K562 (cell line): ENCODE data around the gene PCDHA13. TPM values are rescaled to one million over a fixed set of nuclear protein-coding genes. Genes with fewer than 3 reads are reported as not detected.

Experiments used
- ATAC-seq: fragments of 200-7000 bp; cut with Tn5 transposase; 3 replicates; pipeline ENCODE4 v1.9.1; 2020; ENCODE audit warnings: moderate library complexity
- BruUV-seq: library from RNA; stranded (reverse); fragments of 400-500 nt; replicated peaks from 2 replicates; lab custom pipeline; 2021; lab: Mats Ljungman, UMichigan
- CTCF ChIA-PET: fragments of 300-600 bp; formaldehyde crosslinking; extraction: SDS; loops from one replicate; lab custom pipeline; 2021; ENCODE audit warnings: low intra/inter-chr PET ratio; lab: Yijun Ruan, JAX
- POLR2A ChIA-PET: fragments of 300-600, 350-650 bp; sonication (Branson Sonifier 250); formaldehyde crosslinking; extraction: SDS; loops from one replicate; lab custom pipeline; 2021; ENCODE audit warnings: antibody characterized with exemption, inconsistent platforms; lab: Yijun Ruan, JAX
- DNase-seq, 4 experiments: peaks; one replicate each; pipeline versions ENCODE4 v3.0.0 to v3.0.0-alpha.2; 2011 to 2018; ENCODE audit warnings: low spot score in 3 of 4, mixed read lengths in 3 of 4; ENCODE audit errors: extremely low read depth in 1 of 4
- FAIRE-seq: peaks from 2 replicates; lab custom pipeline; 2011; peaks lifted over from hg19 to GRCh38; lab: Jason Lieb, UNC
- H2AFZ ChIP-seq: 2 replicates; pipeline ENCODE4 v1.6.0; 2011; ENCODE audit warnings: low read depth, low read length, control low read depth, inconsistent platforms
- H3K27ac ChIP-seq: fragments of 200-600 bp; 3 replicates; pipeline ENCODE4 v1.8.0; 2011; ENCODE audit warnings: low read depth, mild to moderate bottlenecking, control low read depth, inconsistent platforms, low read length, moderate library complexity, mixed read lengths; ENCODE audit errors: extremely low read depth
- H3K27me3 ChIP-seq, 2 experiments: fragments of 300-600 bp in 1 of 2; 2 replicates in 1 of 2; 3 replicates in 1 of 2; pipeline versions ENCODE4 v1.6.0 to v1.8.0; 2011; ENCODE audit warnings: inconsistent platforms in 2 of 2, low read length in 2 of 2, mild to moderate bottlenecking in 1 of 2, mixed read lengths in 1 of 2, moderate library complexity in 1 of 2; ENCODE audit not compliant: control insufficient read depth in 2 of 2, insufficient read depth in 2 of 2
- H3K36me3 ChIP-seq: fragments of 300-600 bp; 3 replicates; pipeline ENCODE4 v1.8.0; 2011; ENCODE audit warnings: mild to moderate bottlenecking, low read length, inconsistent platforms; ENCODE audit not compliant: control insufficient read depth, insufficient read depth
- H3K4me1 ChIP-seq, 2 experiments: fragments of 200-600 bp in 1 of 2; replicated peaks in 1 of 2; 2 replicates in 1 of 2; 3 replicates in 1 of 2; pipeline versions ENCODE4 v1.5.1 to v1.8.0; 2011; ENCODE audit warnings: inconsistent platforms in 2 of 2, low read length in 2 of 2, mild to moderate bottlenecking in 1 of 2, mixed read lengths in 1 of 2, moderate library complexity in 1 of 2; ENCODE audit not compliant: control insufficient read depth in 2 of 2, insufficient read depth in 2 of 2
- H3K4me2 ChIP-seq: 2 replicates; pipeline ENCODE4 v1.6.1; 2011; ENCODE audit warnings: low read length, control low read depth, inconsistent platforms, mixed read lengths; ENCODE audit not compliant: insufficient read depth
- H3K4me3 ChIP-seq: fragments of 200-600 bp; sonication (generic), shearing (Covaris generic); 2 replicates; pipeline ENCODE4 v1.5.1; 2016; ENCODE audit warnings: control low read depth, inconsistent platforms
- H3K79me2 ChIP-seq: fragments of 200-600 bp; 3 replicates; pipeline ENCODE4 v1.8.0; 2011; ENCODE audit warnings: low read length, inconsistent platforms; ENCODE audit not compliant: control insufficient read depth, insufficient read depth
- H3K9ac ChIP-seq, 2 experiments: 2 replicates each; pipeline versions ENCODE4 v1.6.0 to v1.6.1; 2011; ENCODE audit warnings: low read depth in 2 of 2, low read length in 2 of 2, control low read depth in 1 of 2, inconsistent platforms in 1 of 2, mild to moderate bottlenecking in 1 of 2, mixed read lengths in 1 of 2; ENCODE audit not compliant: insufficient read depth in 1 of 2
- H3K9me1 ChIP-seq: one replicate; pipeline ENCODE4 v1.6.0; 2011; ENCODE audit warnings: inconsistent platforms, mild to moderate bottlenecking, low read length, moderate library complexity; ENCODE audit not compliant: control insufficient read depth, insufficient read depth
- H3K9me3 ChIP-seq: replicated peaks from 2 replicates; pipeline ENCODE4 v1.5.1; 2011; ENCODE audit warnings: low read depth, low read length, inconsistent platforms; ENCODE audit not compliant: control insufficient read depth, insufficient read depth
- H4K20me1 ChIP-seq: replicated peaks from 2 replicates; pipeline ENCODE4 v1.6.1; 2011; ENCODE audit warnings: low read length, inconsistent platforms, mixed read lengths; ENCODE audit not compliant: control insufficient read depth, insufficient read depth
- CCAR2 ChIP-seq: fragments of 200-400 bp; formaldehyde crosslinking; IDR thresholded peaks from 2 replicates; pipeline ENCODE4 v1.6.1; 2017; ENCODE audit warnings: mild to moderate bottlenecking, low read depth, low read length
- PHF21A ChIP-seq: fragments of 450-650 bp; IDR thresholded peaks from 2 replicates; pipeline ENCODE4 v1.6.1; 2017; ENCODE audit warnings: low read depth, borderline replicate concordance
- RB1 ChIP-seq: fragments of 450-650 bp; IDR thresholded peaks from 2 replicates; pipeline ENCODE4 v1.6.1; 2017; ENCODE audit warnings: low read depth, mild to moderate bottlenecking
- SLC30A9 ChIP-seq: fragments of 250-450 bp; sonication (Bioruptor Pico); IDR thresholded peaks from 2 replicates; pipeline ENCODE4 v1.8.0; 2022; ENCODE audit warnings: mild to moderate bottlenecking, moderate library complexity
- ZNF347 ChIP-seq: fragments of 450-650 bp; formaldehyde crosslinking; IDR thresholded peaks from 2 replicates; pipeline ENCODE4 v1.4.0; 2020; ENCODE audit warnings: low read depth, mild to moderate bottlenecking, moderate library complexity
- WGBS: fragments of 100-300 bp; shearing (Covaris generic); methylation state at CpG from one replicate; pipeline ENCODE4 v1.1.6; 2016; ENCODE audit warnings: low coverage, mixed read lengths; ENCODE audit not compliant: insufficient coverage; ENCODE audit errors: missing lambda C conversion rate; 5-methylcytosine and 5-hydroxymethylcytosine counted together
- in situ Hi-C: fragments of 300-500 bp; cut with MboI; formaldehyde crosslinking; loops from 4 replicates; pipeline ENCODE4 v1.15.0; 2018; ENCODE audit warnings: inconsistent platforms, mixed read lengths
- intact Hi-C: fragments of 100-400 bp; cut with micrococcal nuclease; formaldehyde crosslinking; loops from 2 replicates; pipeline ENCODE4 v1.14.2; 2022
- polyA plus RNA-seq, 8 experiments: library from polyadenylated mRNA; depleted of rRNA in 4 of 8; stranded (reverse) in 5 of 8; unstranded in 3 of 8; fragments of >200 nt; fragmentation: Nextera tagmentation in 2 of 8; fragmentation: Illumina TruSeq in 1 of 8; extraction: Ambion mirVana in 2 of 8; extraction: Trizol in 1 of 8; gene quantifications; 2 replicates each; pipeline versions ENCODE4 v1.2.1 to v1.2.3, GENCODE V29; 2011 to 2014; ENCODE audit warnings: inconsistent platforms in 1 of 8, missing spikeins in 1 of 8
- total RNA-seq, 7 experiments: library from RNA; depleted of rRNA in 6 of 7; stranded (reverse); fragments of >200 nt in 6 of 7; fragmentation: Illumina TruSeq in 2 of 7; extraction: Trizol in 2 of 7; gene quantifications; 2 replicates each; pipeline versions ENCODE4 v1.2.1 to v1.2.3, GENCODE V29; 2011 to 2021; ENCODE audit warnings: low replicate concordance in 1 of 7
- TF ChIP-seq, protein P1 (sequence below): sonication (generic); formaldehyde crosslinking; IDR thresholded peaks from 2 replicates; pipeline ENCODE4 v1.8.0; 2023; ENCODE audit warnings: mild to moderate bottlenecking, missing genetic modification reagents
- TF ChIP-seq, protein P2 (sequence below): sonication (generic); formaldehyde crosslinking; IDR thresholded peaks from 2 replicates; pipeline ENCODE4 v1.9.0; 2022; ENCODE audit warnings: mild to moderate bottlenecking, missing genetic modification reagents

PCDHA13 gene
- total and polyA plus RNA-seq, 9 of the 15 experiments (the other 6 are each of a cell fraction or from before 2014, with no cell fraction given), result not detected

DNA sequence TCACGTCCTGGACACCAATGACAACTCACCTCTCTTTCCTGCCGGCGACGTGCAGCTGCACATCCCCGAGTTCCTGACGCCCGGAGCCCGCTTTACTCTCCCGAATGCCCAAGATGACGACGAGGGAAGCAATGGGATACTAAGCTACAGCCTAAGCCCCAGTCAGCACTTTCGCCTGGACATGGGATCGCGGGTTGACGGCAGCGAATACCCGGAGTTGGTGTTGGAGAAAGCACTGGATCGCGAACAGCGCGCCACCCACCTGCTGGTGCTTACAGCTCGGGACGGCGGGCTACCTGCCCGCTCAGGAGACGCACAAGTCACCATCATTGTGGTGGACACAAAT, 45.3 kb downstream of the PCDHA13 start:
- no peak for DNase-seq
- no peak for FAIRE-seq
- intact Hi-C loops (no loop called here), in situ Hi-C loops (no loop called here)
- Histone ChIP-seq H3K4me2 (no peak overlapping the region), H3K9ac (no peak overlapping the region), H3K79me2 (no peaks in the 10 kb centered on the region), H3K9me1 (no peaks in the 10 kb centered on the region), H3K9me3 (no peaks in the 10 kb centered on the region), H3K36me3 (no peaks in the 10 kb centered on the region), H2AFZ (no peak overlapping the region), H3K4me1 (peaks cover 0 to 12% of the 10 kb centered on the region in 2 experiments; a peak in 1 of 5 replicates), H3K4me3 (no peak overlapping the region), H4K20me1 (no peaks in the 10 kb centered on the region), H3K27me3 (peaks cover 0 to 12% of the 10 kb centered on the region in 2 experiments; a peak in 1 of 5 replicates), H3K27ac (no peak overlapping the region)
- TF ChIP-seq CCAR2 (no peak), SLC30A9 (CRISPR knock-in tag) (no peak), PHF21A (no peak), ZNF347 (no peak), RB1 (no peak)
- TF ChIP-seq, protein P1, sequence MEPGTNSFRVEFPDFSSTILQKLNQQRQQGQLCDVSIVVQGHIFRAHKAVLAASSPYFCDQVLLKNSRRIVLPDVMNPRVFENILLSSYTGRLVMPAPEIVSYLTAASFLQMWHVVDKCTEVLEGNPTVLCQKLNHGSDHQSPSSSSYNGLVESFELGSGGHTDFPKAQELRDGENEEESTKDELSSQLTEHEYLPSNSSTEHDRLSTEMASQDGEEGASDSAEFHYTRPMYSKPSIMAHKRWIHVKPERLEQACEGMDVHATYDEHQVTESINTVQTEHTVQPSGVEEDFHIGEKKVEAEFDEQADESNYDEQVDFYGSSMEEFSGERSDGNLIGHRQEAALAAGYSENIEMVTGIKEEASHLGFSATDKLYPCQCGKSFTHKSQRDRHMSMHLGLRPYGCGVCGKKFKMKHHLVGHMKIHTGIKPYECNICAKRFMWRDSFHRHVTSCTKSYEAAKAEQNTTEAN (CRISPR knock-in tag), result no peak
- TF ChIP-seq, protein P2, sequence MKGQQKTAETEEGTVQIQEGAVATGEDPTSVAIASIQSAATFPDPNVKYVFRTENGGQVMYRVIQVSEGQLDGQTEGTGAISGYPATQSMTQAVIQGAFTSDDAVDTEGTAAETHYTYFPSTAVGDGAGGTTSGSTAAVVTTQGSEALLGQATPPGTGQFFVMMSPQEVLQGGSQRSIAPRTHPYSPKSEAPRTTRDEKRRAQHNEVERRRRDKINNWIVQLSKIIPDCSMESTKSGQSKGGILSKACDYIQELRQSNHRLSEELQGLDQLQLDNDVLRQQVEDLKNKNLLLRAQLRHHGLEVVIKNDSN (CRISPR knock-in tag), result no peak
- POLR2A ChIA-PET, result no interaction called here
- WGBS, result 16% methylated on average over 26 of the region's 26 CpGs
- CTCF ChIA-PET, result no interaction called here
- no TSS peak for BruUV-seq
- no peak for ATAC-seq

Other genes starting within 250 kb of the PCDHA13 start
Only the 7 nearest of the 27 such genes appear.
- not detected in 2 replicates for gene PCDHA7, start 47.9 kb upstream of the PCDHA13 start, total RNA-seq (2014; rRNA removed)
- not detected in 2 replicates for gene PCDHA7, start 47.9 kb upstream of the PCDHA13 start, total RNA-seq (2014; rRNA removed; fragmentation: Illumina TruSeq; extraction: Trizol)
- not detected in 2 replicates for gene PCDHA7, start 47.9 kb upstream of the PCDHA13 start, total RNA-seq (2015; rRNA removed; fragmentation: Illumina TruSeq; extraction: Trizol)
- not detected in 2 replicates for gene PCDHA7, start 47.9 kb upstream of the PCDHA13 start, total RNA-seq (2021)
- not detected in 2 replicates for gene PCDHA7, start 47.9 kb upstream of the PCDHA13 start, polyA plus RNA-seq (2011; rRNA removed)
- not detected in 2 replicates for gene PCDHA7, start 47.9 kb upstream of the PCDHA13 start, polyA plus RNA-seq (2014; fragmentation: Illumina TruSeq; extraction: Trizol)
- gene PCDHA7, start 47.9 kb upstream of the PCDHA13 start, polyA plus RNA-seq (2014; fragmentation: Nextera tagmentation; extraction: Ambion mirVana), result not detected
- not detected in 2 replicates for gene PCDHA7, start 47.9 kb upstream of the PCDHA13 start, polyA plus RNA-seq (2014; rRNA removed)
- not detected in 2 replicates for gene PCDHA8, start 40.9 kb upstream of the PCDHA13 start, total RNA-seq (2014; rRNA removed)
- gene PCDHA8, start 40.9 kb upstream of the PCDHA13 start, total RNA-seq (2014; rRNA removed; fragmentation: Illumina TruSeq; extraction: Trizol), result not detected in 2 replicates
- gene PCDHA8, start 40.9 kb upstream of the PCDHA13 start, total RNA-seq (2015; rRNA removed; fragmentation: Illumina TruSeq; extraction: Trizol), result not detected in 2 replicates
- gene PCDHA8, start 40.9 kb upstream of the PCDHA13 start, total RNA-seq (2021), result not detected in 2 replicates
- gene PCDHA8, start 40.9 kb upstream of the PCDHA13 start, polyA plus RNA-seq (2011; rRNA removed), result not detected in 2 replicates
- gene PCDHA8, start 40.9 kb upstream of the PCDHA13 start, polyA plus RNA-seq (2014; fragmentation: Illumina TruSeq; extraction: Trizol), result not detected in 2 replicates
- not detected for gene PCDHA8, start 40.9 kb upstream of the PCDHA13 start, polyA plus RNA-seq (2014; fragmentation: Nextera tagmentation; extraction: Ambion mirVana)
- not detected in 2 replicates for gene PCDHA8, start 40.9 kb upstream of the PCDHA13 start, polyA plus RNA-seq (2014; rRNA removed)
- gene PCDHA9, start 33.7 kb upstream of the PCDHA13 start, total RNA-seq (2014; rRNA removed), result not detected in 2 replicates
- gene PCDHA9, start 33.7 kb upstream of the PCDHA13 start, total RNA-seq (2014; rRNA removed; fragmentation: Illumina TruSeq; extraction: Trizol), result not detected in 2 replicates
- gene PCDHA9, start 33.7 kb upstream of the PCDHA13 start, total RNA-seq (2015; rRNA removed; fragmentation: Illumina TruSeq; extraction: Trizol), result not detected in 2 replicates
- not detected in 2 replicates for gene PCDHA9, start 33.7 kb upstream of the PCDHA13 start, total RNA-seq (2021)
- not detected in 2 replicates for gene PCDHA9, start 33.7 kb upstream of the PCDHA13 start, polyA plus RNA-seq (2011; rRNA removed)
- gene PCDHA9, start 33.7 kb upstream of the PCDHA13 start, polyA plus RNA-seq (2014; fragmentation: Illumina TruSeq; extraction: Trizol), result not detected in 2 replicates
- not detected for gene PCDHA9, start 33.7 kb upstream of the PCDHA13 start, polyA plus RNA-seq (2014; fragmentation: Nextera tagmentation; extraction: Ambion mirVana)
- not detected in 2 replicates for gene PCDHA9, start 33.7 kb upstream of the PCDHA13 start, polyA plus RNA-seq (2014; rRNA removed)
- gene PCDHA10, start 26.2 kb upstream of the PCDHA13 start, total RNA-seq (2014; rRNA removed), result not detected in 2 replicates
- not detected in 2 replicates for gene PCDHA10, start 26.2 kb upstream of the PCDHA13 start, total RNA-seq (2014; rRNA removed; fragmentation: Illumina TruSeq; extraction: Trizol)
- not detected in 2 replicates for gene PCDHA10, start 26.2 kb upstream of the PCDHA13 start, total RNA-seq (2015; rRNA removed; fragmentation: Illumina TruSeq; extraction: Trizol)
- not detected in 2 replicates for gene PCDHA10, start 26.2 kb upstream of the PCDHA13 start, total RNA-seq (2021)
- gene PCDHA10, start 26.2 kb upstream of the PCDHA13 start, polyA plus RNA-seq (2011; rRNA removed), result not detected in 2 replicates
- gene PCDHA10, start 26.2 kb upstream of the PCDHA13 start, polyA plus RNA-seq (2014; fragmentation: Illumina TruSeq; extraction: Trizol), result not detected in 2 replicates
- not detected for gene PCDHA10, start 26.2 kb upstream of the PCDHA13 start, polyA plus RNA-seq (2014; fragmentation: Nextera tagmentation; extraction: Ambion mirVana)
- not detected in 2 replicates for gene PCDHA10, start 26.2 kb upstream of the PCDHA13 start, polyA plus RNA-seq (2014; rRNA removed)
- gene PCDHA11, start 13.2 kb upstream of the PCDHA13 start, total RNA-seq (2014; rRNA removed), result not detected in 2 replicates
- gene PCDHA11, start 13.2 kb upstream of the PCDHA13 start, total RNA-seq (2014; rRNA removed; fragmentation: Illumina TruSeq; extraction: Trizol), result not detected in 2 replicates
- gene PCDHA11, start 13.2 kb upstream of the PCDHA13 start, total RNA-seq (2015; rRNA removed; fragmentation: Illumina TruSeq; extraction: Trizol), result not detected in 2 replicates
- gene PCDHA11, start 13.2 kb upstream of the PCDHA13 start, total RNA-seq (2021), result not detected in 2 replicates
- not detected in 2 replicates for gene PCDHA11, start 13.2 kb upstream of the PCDHA13 start, polyA plus RNA-seq (2011; rRNA removed)
- gene PCDHA11, start 13.2 kb upstream of the PCDHA13 start, polyA plus RNA-seq (2014; fragmentation: Illumina TruSeq; extraction: Trizol), result not detected in 2 replicates
- gene PCDHA11, start 13.2 kb upstream of the PCDHA13 start, polyA plus RNA-seq (2014; fragmentation: Nextera tagmentation; extraction: Ambion mirVana), result not detected
- not detected in 2 replicates for gene PCDHA11, start 13.2 kb upstream of the PCDHA13 start, polyA plus RNA-seq (2014; rRNA removed)
- gene PCDHA12, start 6.8 kb upstream of the PCDHA13 start, total RNA-seq (2014; rRNA removed), result not detected in 2 replicates
- gene PCDHA12, start 6.8 kb upstream of the PCDHA13 start, total RNA-seq (2014; rRNA removed; fragmentation: Illumina TruSeq; extraction: Trizol), result not detected in 2 replicates
- gene PCDHA12, start 6.8 kb upstream of the PCDHA13 start, total RNA-seq (2015; rRNA removed; fragmentation: Illumina TruSeq; extraction: Trizol), result not detected in 2 replicates
- not detected in 2 replicates for gene PCDHA12, start 6.8 kb upstream of the PCDHA13 start, total RNA-seq (2021)
- gene PCDHA12, start 6.8 kb upstream of the PCDHA13 start, polyA plus RNA-seq (2011; rRNA removed), result not detected in 2 replicates
- not detected in 2 replicates for gene PCDHA12, start 6.8 kb upstream of the PCDHA13 start, polyA plus RNA-seq (2014; fragmentation: Illumina TruSeq; extraction: Trizol)
- gene PCDHA12, start 6.8 kb upstream of the PCDHA13 start, polyA plus RNA-seq (2014; fragmentation: Nextera tagmentation; extraction: Ambion mirVana), result not detected
- gene PCDHA12, start 6.8 kb upstream of the PCDHA13 start, polyA plus RNA-seq (2014; rRNA removed), result not detected in 2 replicates
- gene PCDHAC1, start 44.2 kb downstream of the PCDHA13 start, total RNA-seq (2014; rRNA removed), result not detected in 2 replicates
- not detected in 2 replicates for gene PCDHAC1, start 44.2 kb downstream of the PCDHA13 start, total RNA-seq (2014; rRNA removed; fragmentation: Illumina TruSeq; extraction: Trizol)
- not detected in 2 replicates for gene PCDHAC1, start 44.2 kb downstream of the PCDHA13 start, total RNA-seq (2015; rRNA removed; fragmentation: Illumina TruSeq; extraction: Trizol)
- gene PCDHAC1, start 44.2 kb downstream of the PCDHA13 start, total RNA-seq (2021), result not detected in 2 replicates
- not detected in 2 replicates for gene PCDHAC1, start 44.2 kb downstream of the PCDHA13 start, polyA plus RNA-seq (2011; rRNA removed)
- not detected in 2 replicates for gene PCDHAC1, start 44.2 kb downstream of the PCDHA13 start, polyA plus RNA-seq (2014; fragmentation: Illumina TruSeq; extraction: Trizol)
- not detected for gene PCDHAC1, start 44.2 kb downstream of the PCDHA13 start, polyA plus RNA-seq (2014; fragmentation: Nextera tagmentation; extraction: Ambion mirVana)
- gene PCDHAC1, start 44.2 kb downstream of the PCDHA13 start, polyA plus RNA-seq (2014; rRNA removed), result not detected in 2 replicates